GM10847 (cell line): ENCODE data around the gene FURIN.

ENCODE experiments used
- POLR2A ChIP-seq: IDR thresholded peaks from 2 replicates; pipeline ENCODE4 v1.6.1; 2011; ENCODE audit not compliant: insufficient read length; ENCODE audit errors: extremely low read depth

FURIN gene

GRCh38 chr15:90863987-90864386 lies 4.4 kb upstream of the FURIN start:
- TF ChIP-seq POLR2A: no peak

- no peak for TF ChIP-seq POLR2A
Measured at GRCh38 chr15:90864507-90864906, 3.9 kb upstream of the FURIN start.

DNA sequence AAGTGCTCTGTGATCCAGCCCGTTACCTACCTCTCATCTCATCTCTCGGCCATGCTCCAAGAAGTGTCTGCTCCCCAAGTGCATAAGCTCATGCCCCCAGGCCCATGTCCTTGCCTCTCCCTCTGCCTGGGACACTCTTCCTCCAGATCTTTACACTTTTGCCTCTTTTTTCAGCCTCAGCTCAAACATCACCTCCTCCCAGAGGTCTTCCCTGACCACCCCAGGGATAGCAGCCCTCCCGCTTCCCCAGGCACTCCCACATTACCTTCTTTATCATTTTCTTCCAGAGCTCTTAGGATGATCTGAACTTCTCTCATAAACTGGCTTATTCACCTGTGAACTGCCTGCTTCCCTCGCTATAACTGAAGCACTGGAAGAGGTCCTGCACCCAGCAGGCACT lies 2.7 kb upstream of the FURIN start:
- no peak for TF ChIP-seq POLR2A

DNA sequence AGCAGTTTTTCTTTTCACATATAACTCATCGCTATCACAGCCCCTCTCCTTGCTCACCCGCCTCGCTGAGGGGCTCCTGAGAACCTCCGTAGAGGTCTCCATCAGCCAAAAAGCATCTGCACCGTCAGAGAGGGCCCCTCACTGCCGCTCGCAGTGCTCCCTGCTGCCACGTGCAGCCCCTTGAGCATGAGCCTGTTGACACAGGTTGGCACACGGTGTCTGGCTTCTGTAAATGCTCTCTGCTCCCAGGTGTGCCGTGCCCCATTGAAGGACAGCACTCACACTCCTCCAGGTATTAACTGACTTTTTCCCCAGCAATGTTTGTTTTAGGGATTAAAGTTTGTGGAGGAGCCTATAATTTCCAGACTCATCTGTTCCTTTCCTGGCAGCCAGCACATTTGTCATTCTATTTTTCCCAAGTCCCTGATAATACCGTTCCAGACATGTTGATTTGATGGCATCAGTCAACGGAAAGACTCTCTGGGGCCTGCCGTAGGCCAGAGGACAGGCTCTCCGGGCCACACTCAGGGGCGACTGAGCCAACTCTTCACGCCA lies 2.1 kb upstream of the FURIN start:
- TF ChIP-seq POLR2A: no peak

GRCh38 chr15:90866800-90867199 lies 1.6 kb upstream of the FURIN start:
- TF ChIP-seq POLR2A: no peak

GRCh38 chr15:90869140-90869541 lies 753 bp downstream of the FURIN start:
- no peak for TF ChIP-seq POLR2A

DNA sequence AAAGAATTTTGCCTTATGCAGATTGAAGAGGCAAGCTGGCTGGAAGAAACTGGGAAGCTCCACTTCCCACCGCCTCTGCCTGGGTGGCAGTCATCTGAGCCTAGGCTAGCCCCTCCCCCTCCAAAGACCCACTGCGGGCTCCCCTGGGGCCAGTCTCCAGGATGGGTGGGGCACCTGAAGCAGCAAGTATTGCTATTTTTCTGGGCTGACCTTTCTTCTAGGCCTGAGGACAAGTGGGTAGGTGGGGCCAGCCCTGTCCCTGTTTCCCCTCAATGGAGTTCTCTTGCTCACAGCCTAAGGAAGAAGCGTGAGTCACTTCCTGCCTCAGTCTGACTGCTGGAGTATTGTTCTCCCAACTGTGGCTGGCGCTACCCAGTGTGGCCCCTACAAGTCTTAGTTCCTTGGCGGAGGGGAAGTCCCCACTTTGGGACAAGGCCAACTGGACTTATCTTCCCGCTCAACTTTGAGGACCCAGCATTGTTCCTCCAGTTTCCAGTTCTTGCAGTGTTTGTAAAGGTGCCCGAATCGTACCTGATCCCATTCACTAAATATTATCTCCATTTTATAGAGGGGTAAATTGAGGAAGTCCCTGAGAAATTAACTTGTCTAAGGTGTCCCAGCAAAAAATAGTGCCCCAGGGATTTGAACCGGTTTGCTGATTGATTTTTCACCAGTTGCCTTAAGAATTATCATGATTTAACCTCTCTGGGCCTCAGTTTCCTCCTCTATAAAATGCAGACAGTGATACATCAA lies 1.4 kb downstream of the FURIN start:
- TF ChIP-seq POLR2A: no peak

DNA sequence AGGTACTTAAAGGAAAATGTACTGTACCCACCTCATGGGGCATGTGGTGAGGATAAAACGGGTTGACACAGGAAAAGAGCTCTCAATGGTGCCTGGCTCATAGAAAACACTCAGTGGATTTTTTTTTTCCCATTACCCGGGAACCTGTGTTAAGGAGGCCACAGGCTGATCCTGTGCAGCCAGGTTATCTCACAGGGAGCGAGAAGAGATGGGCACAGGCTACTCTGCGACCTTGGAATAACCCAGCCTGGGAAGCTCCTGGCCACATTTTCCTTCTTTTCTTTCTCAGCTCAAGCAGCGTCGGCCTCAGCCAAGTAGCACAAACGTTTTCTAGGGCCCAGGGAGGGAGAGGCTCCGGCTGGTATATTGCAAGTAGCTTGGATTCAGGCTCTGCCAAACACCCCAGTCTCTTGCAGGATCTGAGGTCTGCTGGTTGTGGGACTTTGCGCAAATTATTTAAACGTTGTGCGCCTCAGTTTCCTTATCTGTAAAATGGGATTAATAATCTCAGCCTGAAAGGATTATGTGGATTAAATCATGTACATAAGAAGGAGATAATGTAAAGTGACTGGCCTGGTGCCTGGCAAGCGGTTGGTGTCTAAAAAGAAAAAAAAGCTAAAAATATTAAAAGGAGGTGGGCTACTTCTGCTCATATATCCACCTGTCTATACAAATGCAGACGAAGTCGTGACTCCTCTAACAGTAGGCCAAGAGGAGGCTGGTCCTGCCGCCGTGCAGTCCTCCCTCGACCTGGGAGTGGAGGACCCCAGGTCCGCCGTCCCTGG lies 2.2 kb downstream of the FURIN start:
- no peak for TF ChIP-seq POLR2A

DNA sequence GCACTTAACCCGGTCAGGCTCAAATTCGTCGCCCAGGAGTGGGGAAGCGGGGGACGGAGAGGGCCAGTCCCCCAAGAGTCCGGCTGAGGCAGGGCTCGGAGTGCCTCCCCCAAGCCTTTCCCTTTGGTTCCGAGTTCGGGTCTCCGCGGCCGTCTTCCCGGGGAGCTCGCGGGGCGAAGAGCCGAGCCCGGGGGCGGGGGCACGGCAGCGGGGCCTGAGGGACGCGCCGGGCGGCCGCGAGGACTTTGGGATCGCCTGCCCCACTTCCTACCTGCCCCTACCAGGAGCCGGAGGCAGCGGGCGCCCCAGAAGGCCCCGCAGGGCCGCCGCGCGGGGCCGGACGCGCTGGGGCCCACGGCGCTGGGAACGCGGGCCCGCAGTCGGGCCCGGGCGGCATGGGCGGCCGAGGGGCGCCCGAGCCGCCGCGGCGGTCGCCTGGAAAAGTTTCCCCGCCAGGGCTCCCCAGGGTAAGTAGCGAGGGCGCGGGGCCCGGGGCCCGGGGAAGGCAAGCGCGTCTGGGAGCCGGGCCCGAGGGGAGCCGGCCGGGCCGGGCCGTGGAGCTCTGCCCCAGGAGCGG lies 2.8 kb downstream of the FURIN start:
- no peak for TF ChIP-seq POLR2A

DNA sequence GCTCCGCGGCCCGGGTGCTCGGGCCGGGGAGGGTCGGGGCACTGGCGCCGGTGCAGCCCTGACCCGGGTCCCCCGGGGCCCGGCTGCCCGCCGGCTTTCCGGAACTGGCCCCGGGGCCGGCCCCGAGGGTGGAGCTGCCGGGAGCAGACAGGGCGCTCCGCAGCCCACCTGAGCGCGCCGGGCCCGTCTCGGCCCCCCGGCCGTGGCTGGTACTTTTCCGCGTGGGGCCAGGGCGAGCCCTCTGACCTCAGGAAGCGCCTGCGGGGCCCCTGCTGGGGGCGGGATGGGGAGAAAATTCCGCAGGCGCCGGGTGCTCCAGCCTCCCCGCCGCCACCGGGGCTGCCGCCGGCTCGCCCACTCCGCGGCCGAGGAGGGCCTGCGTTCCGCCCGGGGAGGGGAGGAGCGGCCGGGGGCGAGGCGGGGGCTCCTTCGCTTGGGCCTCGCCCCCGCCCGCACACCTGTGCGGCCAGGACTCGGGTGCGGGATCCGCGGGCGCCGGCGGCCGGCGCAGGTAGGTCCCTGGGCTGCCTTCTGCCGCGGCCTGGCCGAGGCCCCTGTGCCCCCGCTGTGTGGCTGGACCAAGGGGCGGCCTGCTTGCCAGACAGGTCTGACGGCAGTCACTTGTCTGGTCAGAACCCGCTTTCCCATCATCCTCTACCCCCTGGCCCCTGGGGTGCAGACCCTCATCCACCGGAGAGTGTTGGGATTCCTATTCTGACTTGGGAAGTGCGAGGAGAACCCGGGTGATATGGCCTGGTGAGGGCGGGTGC lies 3.5 kb downstream of the FURIN start:
- no peak for TF ChIP-seq POLR2A

- no peak for TF ChIP-seq POLR2A
Measured at GRCh38 chr15:90872486-90873184, 4.2 kb downstream of the FURIN start.

GRCh38 chr15:90873488-90873997 lies 5.2 kb downstream of the FURIN start:
- no peak for TF ChIP-seq POLR2A

DNA sequence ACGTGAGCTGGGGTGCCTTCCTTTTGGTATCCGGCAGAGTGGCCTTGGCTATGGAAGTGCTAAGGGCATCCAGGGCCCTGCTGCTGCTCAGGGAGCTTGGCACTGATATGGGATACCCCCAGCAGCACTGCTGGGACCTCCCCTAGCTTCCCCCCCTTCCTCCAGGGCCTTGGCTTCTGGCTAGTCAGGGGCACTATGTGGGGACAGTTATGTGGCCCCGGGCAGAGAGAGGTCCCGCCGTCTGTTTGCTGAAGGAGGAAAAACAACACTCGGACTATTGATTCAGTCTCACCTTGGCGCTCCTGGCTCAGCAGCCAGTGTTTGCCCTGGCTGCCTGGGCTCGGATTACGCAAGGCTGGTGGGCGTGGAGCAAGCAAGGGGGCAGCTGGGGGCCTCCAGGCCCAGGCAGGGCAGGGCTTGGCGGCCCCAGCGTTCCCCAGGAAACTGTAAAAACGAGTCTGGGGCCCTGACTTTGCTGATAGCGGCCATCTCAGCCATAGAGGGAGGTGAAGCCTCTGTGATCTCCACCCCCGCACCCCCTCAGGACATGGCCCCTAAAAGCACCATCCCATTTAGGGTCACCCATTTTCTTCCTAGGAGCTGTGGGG lies 5.7 kb downstream of the FURIN start:
- no peak for TF ChIP-seq POLR2A

DNA sequence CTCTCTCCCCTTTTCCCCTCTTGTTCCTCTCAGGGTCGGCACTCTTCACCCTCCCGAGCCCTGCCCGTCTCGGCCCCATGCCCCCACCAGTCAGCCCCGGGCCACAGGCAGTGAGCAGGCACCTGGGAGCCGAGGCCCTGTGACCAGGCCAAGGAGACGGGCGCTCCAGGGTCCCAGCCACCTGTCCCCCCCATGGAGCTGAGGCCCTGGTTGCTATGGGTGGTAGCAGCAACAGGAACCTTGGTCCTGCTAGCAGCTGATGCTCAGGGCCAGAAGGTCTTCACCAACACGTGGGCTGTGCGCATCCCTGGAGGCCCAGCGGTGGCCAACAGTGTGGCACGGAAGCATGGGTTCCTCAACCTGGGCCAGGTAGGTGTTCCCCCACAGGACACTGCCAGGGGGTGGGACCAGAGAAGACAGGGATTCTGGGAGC lies 7.2 kb downstream of the FURIN start:
- TF ChIP-seq POLR2A: no peak

DNA sequence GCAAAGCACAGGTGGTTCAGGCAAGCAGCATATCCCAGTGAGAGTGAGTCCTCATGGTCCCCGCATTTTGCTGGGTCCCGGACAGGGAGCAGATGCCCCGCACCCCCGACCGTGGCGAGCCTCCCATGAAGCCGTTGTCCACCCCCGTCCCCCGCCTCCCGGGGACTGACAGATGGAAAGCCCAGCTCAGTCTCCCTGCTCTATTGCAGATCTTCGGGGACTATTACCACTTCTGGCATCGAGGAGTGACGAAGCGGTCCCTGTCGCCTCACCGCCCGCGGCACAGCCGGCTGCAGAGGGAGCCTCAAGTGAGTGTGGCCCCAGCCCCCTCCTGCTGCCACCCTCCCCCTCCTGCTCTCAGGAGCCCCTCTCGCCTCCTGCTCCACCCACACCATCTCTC lies 7.7 kb downstream of the FURIN start:
- TF ChIP-seq POLR2A: no peak
